ENCODE data around the gene PDSS1.
"Not testable (repeated sequence)": the region's sequence is repeated elsewhere in the genome, so short reads cannot be mapped to it uniquely, and the experiment has no call there.

PDSS1 gene

DNA sequence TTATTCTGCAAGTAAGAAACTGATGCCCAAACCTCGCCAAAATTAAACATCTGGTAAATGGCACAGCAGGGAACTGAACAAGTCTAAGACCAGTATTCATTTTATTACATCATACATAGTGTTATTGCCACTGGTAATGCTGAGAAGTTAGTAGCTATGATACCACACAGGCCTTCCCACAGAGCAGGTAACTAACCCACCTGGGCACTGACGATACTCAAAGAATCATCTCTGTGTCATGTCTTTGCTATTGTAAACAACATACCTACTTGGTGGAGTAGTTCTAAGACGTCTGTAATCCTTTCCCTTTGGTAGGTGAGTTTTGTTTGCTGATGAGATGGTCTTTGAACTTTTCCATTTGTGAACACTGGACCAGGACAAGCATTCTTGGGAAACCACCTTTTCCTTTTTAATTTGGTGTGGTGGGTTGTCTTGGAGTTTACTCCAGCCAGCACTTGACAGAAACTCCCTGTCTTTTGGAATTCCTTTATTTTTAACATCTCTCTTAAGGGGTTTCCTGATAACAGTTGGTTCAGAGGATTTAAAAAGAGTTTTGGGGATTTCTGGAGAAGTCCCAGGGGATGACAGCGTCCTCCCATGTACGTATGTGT, 40.9 kb downstream of the PDSS1 start:
- DNase-seq (ENCODE audit: low read depth in 2 of 2), result no peak

GRCh38 chr10:26739071-26739631, 41.6 kb downstream of the PDSS1 start:
- DNase-seq (ENCODE audit: low read depth in 2 of 2), result no peak

DNA sequence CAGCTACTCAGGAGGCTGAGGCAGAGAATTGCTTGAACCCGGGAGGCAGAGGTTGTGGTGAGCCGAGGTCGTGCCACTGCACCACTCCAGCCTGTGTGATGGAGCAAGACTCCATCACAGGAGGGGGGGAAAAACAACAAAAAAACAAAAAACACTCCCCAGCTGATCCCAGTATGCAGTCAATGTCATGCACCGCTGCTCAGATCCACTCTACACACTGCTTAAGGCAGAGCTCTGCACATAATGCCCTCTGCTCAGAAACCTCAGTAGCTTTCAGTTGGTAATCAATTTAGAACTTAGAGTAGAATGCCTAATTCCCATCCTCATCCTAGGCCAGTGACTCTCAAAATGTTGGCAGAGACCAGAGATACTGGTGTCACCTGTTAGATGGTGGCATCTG, 43.9 kb downstream of the PDSS1 start:
- no peak for DNase-seq (ENCODE audit: low read depth in 2 of 2)

DNA sequence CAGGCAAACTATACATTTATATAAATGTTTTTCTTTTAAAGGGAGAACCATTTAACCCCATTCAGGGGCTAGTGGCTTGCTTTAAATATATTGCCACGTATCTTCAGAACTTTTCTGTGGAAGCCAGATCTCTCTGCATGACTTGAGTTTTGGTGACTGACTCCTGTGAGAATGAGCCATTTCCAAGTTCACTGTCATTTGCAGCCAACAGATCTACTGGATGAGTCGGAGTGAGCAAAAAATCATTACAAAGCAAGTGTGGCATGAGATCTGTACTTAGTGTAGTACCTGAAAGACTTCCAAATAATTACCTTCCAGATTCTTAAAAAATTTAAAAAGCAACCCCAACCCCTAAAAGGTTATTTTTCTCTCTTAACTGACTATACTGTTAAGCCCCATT, 45.6 kb downstream of the PDSS1 start:
- DNase-seq (ENCODE audit: low read depth in 2 of 2), result no peak

GRCh38 chr10:26743841-26744240, 46.3 kb downstream of the PDSS1 start:
- DNase-seq (ENCODE audit: low read depth in 2 of 2), result no peak

GRCh38 chr10:26746061-26746460, 48.6 kb downstream of the PDSS1 start:
- DNase-seq (ENCODE audit: low read depth in 2 of 2), result no peak

GRCh38 chr10:26755443-26755903, 58.0 kb downstream of the PDSS1 start:
- DNase-seq (ENCODE audit: low read depth in 2 of 2), result no peak

DNA sequence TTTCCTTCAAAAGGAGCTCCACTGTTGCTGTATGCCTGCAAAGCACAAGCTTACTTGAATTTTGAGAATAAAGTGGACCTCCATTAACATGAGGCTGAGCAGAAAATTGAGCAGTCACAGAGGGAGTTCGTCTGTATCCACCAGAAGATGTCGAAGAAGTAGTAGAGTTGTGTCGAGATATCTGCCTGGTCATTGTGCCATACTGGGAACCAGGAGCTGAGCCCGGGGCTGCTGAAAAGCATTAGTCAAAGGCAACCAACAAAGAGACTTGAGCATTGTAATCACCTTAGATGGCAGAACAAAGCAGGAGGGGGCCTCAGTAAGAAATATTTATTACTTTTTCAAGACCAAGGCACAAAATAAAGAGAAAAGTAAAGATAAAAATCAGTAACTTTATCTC, 61.5 kb downstream of the PDSS1 start:
- no peak for DNase-seq (ENCODE audit: low read depth in 2 of 2)

DNA sequence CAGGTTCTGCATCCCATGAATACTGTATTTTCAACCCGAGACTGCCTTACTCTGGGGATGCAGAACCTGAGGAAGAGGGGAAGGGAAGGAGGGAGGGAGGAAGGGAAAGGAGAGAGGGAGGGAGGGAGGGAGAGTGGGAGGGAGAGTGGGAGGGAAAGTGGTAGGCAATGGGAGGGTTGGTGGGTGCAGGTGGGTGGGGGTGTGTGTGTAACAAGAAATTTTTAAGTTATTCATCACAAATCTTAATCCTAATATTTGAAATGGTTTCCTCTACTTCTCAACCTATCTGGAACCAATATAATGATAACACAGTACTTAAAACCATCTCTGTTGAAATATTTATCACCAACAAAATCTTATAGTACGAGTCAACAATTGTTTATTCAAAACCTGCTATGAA, 68.0 kb downstream of the PDSS1 start:
- no peak for DNase-seq (ENCODE audit: low read depth in 2 of 2)

GRCh38 chr10:26770069-26770468, 72.6 kb downstream of the PDSS1 start:
- no peak for DNase-seq (ENCODE audit: low read depth in 2 of 2)

- DNase-seq (ENCODE audit: low read depth in 2 of 2), result no peak
These were observed 76.1 kb downstream of the PDSS1 start for GRCh38 chr10:26773633-26774032.

- DNase-seq (ENCODE audit: low read depth in 2 of 2), result no peak
These were observed 78.8 kb downstream of the PDSS1 start for GRCh38 chr10:26776258-26776657.

DNA sequence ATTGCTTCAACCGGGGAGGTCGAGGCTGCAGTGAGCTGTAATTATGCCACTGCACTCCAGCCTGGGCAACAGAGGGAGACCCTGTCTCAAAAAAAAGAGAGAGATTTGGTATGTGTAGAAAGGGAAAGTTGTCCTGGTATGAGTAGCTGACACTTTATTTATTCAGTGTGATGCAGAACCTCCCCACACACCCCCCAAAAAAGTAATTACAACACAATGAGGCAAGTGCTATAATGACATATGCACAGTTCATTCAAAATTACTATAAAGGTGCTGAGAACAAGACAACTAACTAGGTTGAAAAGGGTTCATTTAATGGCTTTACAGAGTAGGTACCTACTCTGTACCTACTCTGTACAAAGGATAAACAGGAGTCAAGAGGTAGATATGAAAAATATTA, 80.2 kb downstream of the PDSS1 start:
- DNase-seq (ENCODE audit: low read depth in 2 of 2), result no peak

DNA sequence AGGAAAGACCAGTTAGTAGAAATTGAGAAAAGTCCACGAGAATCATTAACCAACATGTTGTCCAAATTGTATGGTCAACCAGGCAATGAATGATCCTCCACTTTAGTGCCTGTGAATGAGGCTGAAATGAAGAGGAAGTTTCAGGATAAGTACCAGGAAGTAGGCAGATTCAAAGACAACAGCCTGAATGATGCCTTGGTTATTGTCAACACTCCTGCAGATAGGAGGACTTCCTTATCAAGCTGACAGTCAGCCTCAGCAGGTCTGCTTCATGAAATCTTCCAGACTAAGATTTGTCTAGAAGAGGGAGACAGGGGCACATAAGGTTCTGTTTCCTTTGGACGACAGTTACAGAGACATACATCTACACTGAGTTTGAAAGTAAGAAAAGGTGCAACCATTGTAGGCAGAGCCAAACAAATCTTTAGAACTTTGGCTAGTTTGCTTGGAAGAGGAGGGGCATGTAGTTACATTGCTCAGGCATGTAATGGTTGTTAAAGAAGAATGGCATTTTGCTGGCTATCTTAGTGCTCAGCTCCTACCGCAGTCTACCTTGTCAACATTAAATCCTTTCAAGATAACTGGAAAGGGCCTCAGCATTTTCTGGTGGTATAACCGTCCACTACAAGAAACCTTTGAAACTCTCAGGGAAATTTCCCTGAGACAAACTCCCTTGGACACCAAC, 81.8 kb downstream of the PDSS1 start:
- no peak for DNase-seq (ENCODE audit: low read depth in 2 of 2)

GRCh38 chr10:26780106-26780792, 82.7 kb downstream of the PDSS1 start:
- no peak for DNase-seq (ENCODE audit: low read depth in 2 of 2)

- DNase-seq (ENCODE audit: low read depth in 2 of 2), result no peak
These were observed 83.5 kb downstream of the PDSS1 start for GRCh38 chr10:26780793-26781601.

GRCh38 chr10:26781797-26782196, 84.3 kb downstream of the PDSS1 start:
- DNase-seq (ENCODE audit: low read depth in 2 of 2), result no peak

- no peak for DNase-seq (ENCODE audit: low read depth in 2 of 2)
These were observed 89.9 kb downstream of the PDSS1 start for GRCh38 chr10:26787362-26787761.

GRCh38 chr10:26789779-26790178, 92.3 kb downstream of the PDSS1 start:
- not testable (repeated sequence) for DNase-seq (ENCODE audit: low read depth in 2 of 2)

DNA sequence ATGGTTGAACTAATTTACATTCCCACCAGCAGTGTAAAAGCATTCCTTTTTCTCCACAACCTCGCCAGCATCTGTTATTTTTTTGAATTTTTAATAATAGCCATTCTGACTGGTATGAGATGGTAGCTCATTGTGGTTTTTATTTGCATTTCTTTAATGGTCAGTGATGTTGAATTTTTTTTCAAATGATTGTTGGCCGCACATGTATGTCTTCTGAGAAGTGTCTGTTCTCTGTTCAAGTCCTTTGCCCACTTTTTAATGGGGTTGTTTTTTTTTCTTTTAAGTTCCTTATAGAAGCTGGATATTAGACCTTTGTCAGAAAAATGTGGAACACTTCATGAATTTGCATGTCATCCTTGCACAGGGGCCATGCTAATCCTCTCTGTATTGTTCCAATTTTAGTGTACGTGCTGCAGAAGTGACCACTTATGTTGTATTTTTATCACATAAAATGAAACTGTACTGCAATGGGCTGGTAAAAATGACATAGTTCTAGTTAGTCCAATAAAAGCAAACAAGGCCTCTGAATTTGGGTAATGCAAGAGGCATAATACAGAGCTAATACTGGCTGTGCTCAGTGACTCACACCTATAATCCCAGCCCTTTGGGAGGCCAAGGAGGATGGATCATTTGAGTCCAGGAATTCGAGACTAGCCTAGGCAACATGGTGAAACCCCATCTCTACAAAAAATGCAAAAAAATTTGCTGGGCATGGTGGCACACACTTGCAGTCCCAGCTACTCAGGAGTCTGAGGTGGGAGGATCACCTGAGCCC, 92.9 kb downstream of the PDSS1 start:
- no peak for DNase-seq (ENCODE audit: low read depth in 2 of 2)
